Retina (tissue), 1 donor: ENCODE results near the gene MGAT4D.
"Not testable (repeated sequence)": the region's sequence is repeated elsewhere in the genome, so short reads cannot be mapped to it uniquely, and the experiment has no call there.

Source experiments
- DNase-seq: peaks from one replicate; pipeline ENCODE4 v3.0.0-alpha.2; 2016

Gene MGAT4D

GRCh38 chr4:140497747-140498636, at the start of gene MGAT4D:
TSS of gene MGAT4D (minus strand) at chr4:140498293. CDS start at chr4:140498222, 71 bp downstream.
- DNase-seq: peak; percentile 83

- no peak for DNase-seq
These were observed 35.9 kb upstream of the MGAT4D start for GRCh38 chr4:140533951-140534480.

DNA sequence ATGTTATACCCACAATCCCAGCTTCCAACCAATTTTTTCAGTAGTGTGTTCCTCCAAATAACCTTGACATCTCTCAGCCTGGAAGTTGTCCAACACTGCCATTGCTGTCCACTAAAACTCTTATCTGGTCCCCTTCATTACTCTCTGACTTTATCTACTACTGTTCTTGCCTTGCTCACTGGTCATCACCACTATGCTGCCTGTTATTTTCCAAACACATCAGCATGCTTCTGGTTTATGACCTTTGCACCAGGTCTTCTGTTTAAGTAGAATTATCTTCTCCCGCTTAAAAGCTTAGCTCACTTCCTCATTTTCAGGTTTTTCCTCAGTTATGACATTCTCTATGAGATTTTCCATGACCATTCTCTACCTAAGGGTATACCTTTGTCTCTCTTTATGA, 31.3 kb upstream of the MGAT4D start:
- no peak for DNase-seq

GRCh38 chr4:140523857-140524742, 26.0 kb upstream of the MGAT4D start, which contains the start of gene ELMOD2:
TSS of gene ELMOD2 (plus strand) at chr4:140524168. CDS start at chr4:140525429, 1,261 bp downstream.
- peak; percentile 98 for DNase-seq

- DNase-seq: no peak
These were observed 25.3 kb upstream of the MGAT4D start for GRCh38 chr4:140523370-140523856.

- no peak for DNase-seq
These were observed 17.3 kb upstream of the MGAT4D start for GRCh38 chr4:140515423-140515822.

DNA sequence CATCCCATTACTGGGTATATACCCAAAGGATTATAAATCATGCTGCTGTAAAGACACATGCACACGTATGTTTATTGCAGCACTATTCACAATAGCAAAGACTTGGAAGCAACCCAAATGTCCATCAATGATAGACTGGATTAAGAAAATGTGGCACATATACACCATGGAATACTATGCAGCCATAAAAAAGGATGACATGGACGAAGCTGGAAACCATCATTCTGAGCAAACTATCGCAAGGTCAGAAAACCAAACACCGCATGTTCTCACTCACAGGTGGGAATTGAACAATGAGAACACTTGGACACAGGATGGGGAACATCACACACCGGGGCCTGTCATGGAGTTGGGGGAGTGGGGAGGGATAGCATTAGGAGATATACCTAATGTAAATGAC, 15.7 kb upstream of the MGAT4D start:
- not testable (repeated sequence) for DNase-seq

DNA sequence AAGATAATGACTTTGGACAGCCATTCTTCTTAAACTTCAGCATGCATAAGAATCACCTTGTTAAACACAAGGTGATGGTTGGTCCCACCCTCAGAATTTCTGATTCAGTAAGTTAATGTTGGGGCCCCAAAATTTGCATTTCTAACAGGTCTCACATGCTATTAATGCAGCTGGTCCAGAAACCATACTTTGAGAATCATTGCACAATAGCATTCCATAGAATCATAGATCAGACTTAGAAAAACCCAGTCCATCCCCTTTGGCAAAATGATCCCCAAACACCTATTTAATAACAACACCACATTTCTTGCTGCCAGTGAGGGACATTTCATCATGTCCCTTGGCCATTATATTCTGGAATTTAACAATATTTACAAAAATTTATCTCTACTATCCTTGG, 6.2 kb upstream of the MGAT4D start:
- no peak for DNase-seq

GRCh38 chr4:140499391-140499790, 1.3 kb upstream of the MGAT4D start:
- peak; percentile 57 for DNase-seq

DNA sequence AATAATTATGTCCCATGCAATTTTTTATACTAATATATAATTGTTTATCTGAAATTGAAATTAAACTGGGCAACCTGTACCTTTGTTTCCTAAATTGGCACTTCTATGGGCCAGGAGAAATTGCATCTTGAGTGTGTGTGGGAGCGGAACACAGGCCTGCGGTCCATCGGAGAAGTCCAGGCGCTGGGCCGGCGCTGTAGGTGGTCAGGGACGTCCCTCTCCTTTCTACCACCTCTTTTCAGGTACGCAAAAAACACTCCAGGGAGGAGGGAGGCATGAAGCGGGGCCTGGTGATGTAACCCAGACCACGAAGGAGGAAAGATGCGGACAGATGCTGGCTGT, 717 bp downstream of the MGAT4D start:
- DNase-seq: no peak

GRCh38 chr4:140485939-140486338, 12.2 kb downstream of the MGAT4D start:
- no peak for DNase-seq

- no peak for DNase-seq
These were observed 14.6 kb downstream of the MGAT4D start for GRCh38 chr4:140483445-140483844.

- no peak for DNase-seq
These were observed 25.9 kb downstream of the MGAT4D start for GRCh38 chr4:140472156-140472555.

GRCh38 chr4:140469791-140470733, 28.0 kb downstream of the MGAT4D start:
- peak; percentile 26 for DNase-seq

- DNase-seq: no peak
These were observed 31.9 kb downstream of the MGAT4D start for GRCh38 chr4:140466146-140466545.

- no peak for DNase-seq
These were observed 34.5 kb downstream of the MGAT4D start for GRCh38 chr4:140463614-140464013.

GRCh38 chr4:140463182-140463581, 34.9 kb downstream of the MGAT4D start:
- DNase-seq: no peak

DNA sequence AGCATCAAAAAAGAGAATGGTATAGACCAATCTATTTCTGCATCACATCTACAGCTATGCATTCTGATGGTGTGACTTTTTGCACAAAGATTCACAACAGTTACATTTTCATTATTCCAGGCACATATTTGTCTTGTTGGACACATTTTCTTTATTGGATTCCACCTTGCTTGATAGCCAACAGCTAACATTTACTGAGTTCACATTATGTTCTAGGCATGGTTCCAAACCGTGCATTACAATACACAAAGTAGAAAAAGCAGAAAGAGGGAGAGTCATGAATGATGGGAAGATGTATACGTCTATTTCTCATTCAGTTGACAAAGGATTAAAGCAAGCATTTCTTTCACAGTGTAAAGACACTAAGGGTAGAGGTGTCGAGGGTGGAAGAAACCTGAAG, 47.7 kb downstream of the MGAT4D start:
- no peak for DNase-seq

- DNase-seq: no peak
These were observed 49.3 kb downstream of the MGAT4D start for GRCh38 chr4:140448830-140449229.

DNA sequence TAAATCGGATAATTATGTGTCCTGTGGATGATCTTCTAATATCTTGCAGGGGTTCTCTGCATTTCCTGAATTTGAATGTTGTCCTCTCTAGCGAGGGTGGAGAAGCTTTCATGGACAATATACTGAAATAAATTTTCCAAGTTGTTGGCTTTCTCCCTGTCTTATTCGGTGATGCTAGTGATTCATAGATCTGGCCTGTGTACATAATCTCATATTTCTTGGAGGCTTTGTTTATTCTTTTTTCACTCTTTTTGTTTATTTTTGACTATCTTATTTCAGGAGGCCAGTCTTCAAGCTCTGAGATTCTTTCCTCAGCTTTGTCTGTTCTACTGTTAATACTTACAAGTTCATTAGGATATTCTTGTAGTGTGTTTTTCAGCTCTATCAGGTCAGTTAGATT, 49.9 kb downstream of the MGAT4D start:
- DNase-seq: no peak

GRCh38 chr4:140444347-140444746, 53.7 kb downstream of the MGAT4D start:
- not testable (repeated sequence) for DNase-seq

DNA sequence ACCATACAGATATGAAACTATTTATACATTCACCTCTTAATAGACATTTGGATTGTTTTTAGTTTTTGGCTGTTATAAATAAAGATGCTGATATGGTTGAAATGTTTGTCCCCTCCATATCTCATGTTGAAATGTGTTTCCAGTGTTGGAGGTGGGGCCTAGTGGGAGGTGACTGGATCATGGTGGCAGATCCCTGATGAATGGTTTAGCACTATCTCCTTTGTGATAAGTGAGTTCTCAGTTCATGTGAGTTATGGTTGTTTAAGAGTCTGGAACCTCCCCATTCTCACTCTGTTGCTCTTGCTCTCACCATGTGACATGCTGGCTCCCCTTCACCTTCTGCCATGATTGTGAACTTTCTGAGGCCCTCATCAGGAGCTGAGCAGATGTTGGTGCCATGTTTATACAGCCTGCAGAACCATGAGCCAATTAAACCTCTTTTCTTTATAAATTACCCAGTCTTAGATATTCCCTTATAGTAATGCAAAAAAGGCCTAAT, 58.4 kb downstream of the MGAT4D start:
- no peak for DNase-seq
